Muscle layer of colon (tissue), 2 donors: ENCODE measurements around the gene DNAJB8.

Experiments used
- H3K27ac ChIP-seq: one replicate; pipeline ENCODE4 v1.7.0; 2013; ENCODE audit warnings: low read depth, mild to moderate bottlenecking, low read length, moderate library complexity
- H3K27me3 ChIP-seq, 2 donors: one replicate each; pipeline ENCODE4 v1.7.0; 2013; ENCODE audit warnings: low read length in 2 of 2, mild to moderate bottlenecking in 2 of 2; ENCODE audit not compliant: insufficient read depth in 2 of 2, control insufficient read depth in 1 of 2
- H3K36me3 ChIP-seq: one replicate; pipeline ENCODE4 v1.7.0; 2013; ENCODE audit warnings: mild to moderate bottlenecking, low read length; ENCODE audit not compliant: insufficient read depth
- H3K4me1 ChIP-seq: one replicate; pipeline ENCODE4 v1.7.0; 2013; ENCODE audit warnings: mild to moderate bottlenecking, low read length; ENCODE audit not compliant: insufficient read depth
- H3K4me3 ChIP-seq, 2 donors: one replicate each; pipeline ENCODE4 v1.7.0; 2013; ENCODE audit warnings: low read length in 2 of 2, low read depth in 1 of 2, mild to moderate bottlenecking in 1 of 2, moderate library complexity in 1 of 2
- H3K9ac ChIP-seq: one replicate; pipeline ENCODE4 v1.7.0; 2013; ENCODE audit warnings: low read length
- H3K9me3 ChIP-seq: one replicate; pipeline ENCODE4 v1.7.0; 2013; ENCODE audit warnings: mild to moderate bottlenecking, low read length
- donor health status: abdominal sarcoma.
- donor health status: Adenocarcinoma of cecum.

The DNAJB8 gene

DNA sequence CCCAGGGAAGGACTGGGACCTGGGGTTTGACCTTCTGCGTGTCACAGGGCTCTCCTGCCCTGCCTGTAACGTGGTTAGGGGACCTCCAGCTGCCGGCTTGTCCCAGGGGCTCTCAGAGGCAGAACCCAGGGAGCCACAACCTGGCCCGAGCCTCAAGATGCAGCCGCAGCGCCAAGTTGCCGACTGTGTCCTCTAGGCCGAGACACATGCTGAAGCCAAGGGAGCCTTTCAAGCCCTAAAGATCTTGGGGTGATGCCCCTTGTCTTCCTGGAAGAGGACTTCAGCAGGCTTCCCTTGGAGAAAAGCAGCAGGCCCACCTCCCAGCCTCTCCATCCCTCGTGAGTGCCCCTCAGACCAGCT lies 7.2 kb downstream of the DNAJB8 start:
- no peak overlapping the region for H3K9ac ChIP-seq
- no peaks in the 10 kb centered on the region for H3K4me1 ChIP-seq
- no peak overlapping the region for H3K4me3 ChIP-seq
- H3K9me3 ChIP-seq, result no peaks in the 10 kb centered on the region
- H3K27me3 ChIP-seq, result peaks cover 0 to 10% of the 10 kb centered on the region in 2 donors
- H3K36me3 ChIP-seq, result no peaks in the 10 kb centered on the region
- no peak overlapping the region for H3K27ac ChIP-seq

DNA sequence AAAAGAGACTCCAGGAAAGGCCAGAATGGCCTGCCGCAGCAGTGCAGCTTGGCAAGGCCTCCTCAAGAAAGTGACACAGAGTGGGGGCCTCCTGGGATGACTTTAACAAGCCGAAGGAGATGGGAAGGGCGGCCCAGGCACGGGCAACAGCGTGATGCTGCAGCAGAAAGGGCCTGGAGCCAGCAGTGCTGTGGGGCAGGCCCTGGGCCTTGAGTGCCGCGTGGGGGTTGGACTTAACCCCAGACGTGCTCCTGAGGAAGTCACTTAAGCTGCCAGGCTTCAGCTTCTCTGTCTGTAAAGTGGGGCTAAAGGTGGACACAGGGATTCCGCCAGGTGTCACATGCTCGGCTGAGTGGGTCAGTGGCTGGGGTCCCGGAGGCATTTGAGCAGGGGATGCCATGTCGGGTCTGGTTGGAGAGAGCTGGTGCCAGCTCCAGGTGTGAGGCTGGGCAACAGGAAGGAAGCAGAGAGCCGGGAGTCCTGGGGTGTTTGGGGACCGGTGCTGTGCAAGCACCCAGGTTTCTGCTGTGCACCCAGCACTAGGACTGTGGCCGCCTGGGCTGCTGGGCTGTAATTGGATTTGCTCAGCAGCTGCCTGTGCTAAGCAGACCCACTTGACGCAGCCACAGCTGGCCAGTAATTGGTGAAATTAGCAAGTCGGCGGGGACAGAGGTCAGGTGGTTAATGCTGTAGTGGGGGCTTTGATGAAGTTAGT lies 7.8 kb downstream of the DNAJB8 start:
- no peak overlapping the region for H3K4me3 ChIP-seq
- H3K9me3 ChIP-seq, result no peaks in the 10 kb centered on the region
- peaks cover 0 to 10% of the 10 kb centered on the region in 2 donors for H3K27me3 ChIP-seq
- H3K36me3 ChIP-seq, result no peaks in the 10 kb centered on the region
- no peak overlapping the region for H3K9ac ChIP-seq
- H3K27ac ChIP-seq, result no peak overlapping the region
- H3K4me1 ChIP-seq, result no peaks in the 10 kb centered on the region

DNA sequence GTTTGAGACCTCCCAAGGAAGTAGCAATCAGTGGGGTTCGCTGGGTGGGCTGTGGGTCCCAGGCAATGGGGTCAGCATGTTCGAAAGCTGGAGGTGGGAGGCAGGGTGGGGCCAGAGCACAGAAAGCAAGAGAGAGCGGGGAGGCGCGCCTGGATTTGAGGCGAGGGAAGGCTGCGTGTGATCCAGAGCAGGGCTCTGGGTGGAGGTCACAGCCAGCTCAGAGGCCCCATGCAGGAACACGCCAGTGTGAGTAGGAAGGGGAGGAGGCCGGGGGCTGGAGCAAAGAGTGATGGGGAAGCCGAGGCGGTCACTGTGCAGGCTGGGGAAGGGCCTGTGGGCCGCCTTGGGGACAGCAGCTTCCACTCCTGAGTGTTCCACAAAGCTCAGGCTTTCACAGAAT lies 8.8 kb downstream of the DNAJB8 start:
- no peaks in the 10 kb centered on the region for H3K36me3 ChIP-seq
- H3K27me3 ChIP-seq, result peaks cover 0 to 15% of the 10 kb centered on the region in 2 donors
- H3K4me3 ChIP-seq, result no peak overlapping the region
- H3K27ac ChIP-seq, result no peak overlapping the region
- H3K9me3 ChIP-seq, result no peaks in the 10 kb centered on the region
- no peak overlapping the region for H3K9ac ChIP-seq
- no peaks in the 10 kb centered on the region for H3K4me1 ChIP-seq

DNA sequence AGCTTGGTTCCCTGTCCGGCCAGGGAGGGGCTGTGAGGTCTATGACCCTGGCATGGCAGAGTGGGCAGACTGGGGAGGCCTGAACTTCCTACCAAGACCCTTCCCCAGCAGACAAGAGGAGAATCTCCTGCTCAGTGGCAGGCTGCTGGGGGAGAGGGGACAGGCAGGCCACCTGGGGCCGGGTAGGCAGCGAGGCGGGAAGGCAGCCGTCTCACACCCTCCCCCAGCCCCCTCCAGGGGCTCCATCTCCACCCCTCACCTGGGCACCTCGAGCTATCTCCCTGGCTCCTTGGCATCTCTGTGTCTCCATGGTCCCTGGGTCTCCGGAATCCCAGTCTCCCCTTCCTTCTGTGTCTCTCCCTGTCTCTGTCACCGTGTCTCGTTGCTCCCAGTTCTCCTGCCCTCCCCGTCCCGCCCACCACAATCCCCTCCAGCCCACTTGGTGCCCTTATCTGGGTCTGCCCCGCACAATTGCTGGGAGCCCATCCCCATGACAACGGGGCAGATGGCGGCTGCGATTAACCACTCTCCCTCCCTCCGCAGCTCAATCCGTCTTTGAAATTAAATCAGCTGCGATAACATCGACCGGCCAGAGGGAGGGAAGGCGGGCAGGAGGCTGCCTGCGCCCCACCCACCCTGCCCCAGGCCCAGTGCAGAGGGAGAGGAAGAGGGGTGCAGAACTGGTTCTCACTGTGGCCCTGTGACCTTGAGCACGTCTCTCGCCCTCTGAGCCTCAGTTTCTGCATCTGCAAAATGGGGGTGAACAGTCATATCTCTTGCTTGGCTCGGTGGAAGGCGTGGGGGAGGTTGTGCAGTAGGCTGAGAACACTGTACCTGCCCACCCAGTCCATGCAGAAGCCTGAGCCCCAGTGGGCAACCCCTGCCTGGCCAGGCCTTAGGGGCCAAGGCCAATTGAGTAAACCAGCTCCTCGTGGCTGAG lies 9.6 kb downstream of the DNAJB8 start:
- Histone ChIP-seq H3K4me1 (no peaks in the 10 kb centered on the region), H3K9me3 (no peaks in the 10 kb centered on the region), H3K36me3 (no peaks in the 10 kb centered on the region), H3K9ac (no peak overlapping the region), H3K27me3 (peaks cover 0 to 22% of the 10 kb centered on the region in 2 donors), H3K27ac (no peak overlapping the region), H3K4me3 (no peak overlapping the region)

DNA sequence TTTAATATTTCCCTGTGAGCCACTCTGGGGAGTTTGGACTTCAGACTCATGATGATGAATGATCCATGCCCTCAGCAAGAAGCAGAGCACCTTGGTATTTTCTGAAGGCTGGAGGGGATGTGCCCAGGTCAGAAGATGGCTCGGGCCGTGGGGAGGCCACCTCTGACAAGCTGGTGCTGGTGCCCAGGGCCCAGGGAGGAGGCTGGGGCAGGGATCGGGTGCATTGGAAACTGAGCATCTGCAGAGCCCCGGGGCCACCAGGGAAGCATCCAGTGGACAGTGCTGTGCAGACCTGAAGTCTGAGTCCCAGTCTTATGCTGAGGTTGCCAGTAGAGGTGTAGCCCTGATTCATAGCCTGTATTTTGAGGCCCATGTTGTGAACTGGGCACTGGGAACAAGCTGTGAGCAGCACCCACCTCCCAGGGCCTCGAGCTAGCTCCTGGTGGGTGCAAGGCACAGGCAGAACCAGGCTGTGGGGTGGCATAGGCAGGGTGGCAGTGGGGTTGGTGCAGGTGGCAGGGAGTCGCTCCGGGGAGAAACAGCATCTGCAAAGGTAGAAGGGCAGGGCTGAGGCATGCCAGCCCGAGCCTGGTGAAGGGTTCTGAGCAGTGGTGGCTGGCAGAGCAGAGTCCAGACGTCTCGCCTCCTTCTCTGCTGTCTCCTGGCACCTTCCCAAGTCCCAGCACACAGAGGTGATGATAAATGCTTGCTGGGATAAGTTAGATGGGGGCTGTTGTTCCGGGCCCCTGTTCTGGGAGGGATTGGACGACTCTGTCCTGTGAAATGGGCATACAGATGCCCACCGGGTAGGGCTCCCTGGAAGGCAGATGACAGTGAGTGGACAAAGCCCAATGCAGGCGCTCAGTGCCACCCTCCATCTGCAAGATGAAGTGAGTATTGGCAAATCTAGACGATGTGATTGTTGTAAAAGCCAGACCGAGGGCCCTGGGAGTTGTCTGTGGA lies 10.6 kb downstream of the DNAJB8 start:
- Histone ChIP-seq H3K9ac (no peak overlapping the region), H3K27ac (no peak overlapping the region), H3K36me3 (no peaks in the 10 kb centered on the region), H3K27me3 (peaks cover 0 to 23% of the 10 kb centered on the region in 2 donors), H3K9me3 (no peaks in the 10 kb centered on the region), H3K4me3 (no peak overlapping the region), H3K4me1 (no peaks in the 10 kb centered on the region)

DNA sequence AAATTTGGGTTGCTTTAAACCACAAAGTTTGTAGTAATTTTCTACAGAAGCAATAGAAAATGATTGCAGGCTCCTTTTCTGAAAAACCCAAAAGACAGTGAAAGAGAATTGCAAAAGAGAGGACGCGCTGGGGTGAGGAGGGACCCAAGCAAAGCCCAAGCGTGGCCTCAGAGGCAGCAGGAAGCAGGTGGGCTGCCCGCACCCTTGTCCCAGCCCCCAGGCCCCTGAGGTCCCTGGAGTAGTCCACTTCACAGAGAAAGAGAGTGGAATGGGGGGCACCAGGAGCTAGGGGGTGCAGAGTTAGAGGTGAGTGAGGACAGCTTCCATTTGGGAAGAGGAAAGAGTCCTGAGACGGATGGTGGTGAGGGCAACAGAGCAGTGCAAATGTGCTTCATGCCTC lies 11.6 kb downstream of the DNAJB8 start:
- Histone ChIP-seq H3K9me3 (no peaks in the 10 kb centered on the region), H3K27ac (no peak overlapping the region), H3K4me1 (no peaks in the 10 kb centered on the region), H3K4me3 (no peak overlapping the region), H3K9ac (no peak overlapping the region), H3K36me3 (no peaks in the 10 kb centered on the region), H3K27me3 (peaks cover 0 to 23% of the 10 kb centered on the region in 2 donors)

DNA sequence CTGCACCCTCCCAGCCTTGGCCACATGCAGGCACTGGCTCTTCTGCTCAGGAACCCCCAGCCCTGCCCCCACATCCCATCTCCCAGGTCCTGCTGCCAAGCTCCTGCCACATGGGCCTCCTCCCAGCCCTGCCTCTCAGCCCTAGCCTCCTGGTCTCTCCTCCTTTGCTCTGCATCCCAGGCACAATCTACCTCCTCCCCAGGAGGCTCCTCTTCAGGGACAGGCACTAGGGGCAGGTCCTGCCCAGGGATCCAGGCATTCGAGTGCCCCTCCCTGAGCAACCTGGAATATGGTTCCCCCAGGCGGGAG lies 12.4 kb downstream of the DNAJB8 start:
- no peak overlapping the region for H3K27ac ChIP-seq
- H3K4me3 ChIP-seq, result no peak overlapping the region
- no peaks in the 10 kb centered on the region for H3K9me3 ChIP-seq
- no peak overlapping the region for H3K9ac ChIP-seq
- H3K4me1 ChIP-seq, result no peaks in the 10 kb centered on the region
- no peaks in the 10 kb centered on the region for H3K36me3 ChIP-seq
- peaks cover 0 to 23% of the 10 kb centered on the region in 2 donors for H3K27me3 ChIP-seq

DNA sequence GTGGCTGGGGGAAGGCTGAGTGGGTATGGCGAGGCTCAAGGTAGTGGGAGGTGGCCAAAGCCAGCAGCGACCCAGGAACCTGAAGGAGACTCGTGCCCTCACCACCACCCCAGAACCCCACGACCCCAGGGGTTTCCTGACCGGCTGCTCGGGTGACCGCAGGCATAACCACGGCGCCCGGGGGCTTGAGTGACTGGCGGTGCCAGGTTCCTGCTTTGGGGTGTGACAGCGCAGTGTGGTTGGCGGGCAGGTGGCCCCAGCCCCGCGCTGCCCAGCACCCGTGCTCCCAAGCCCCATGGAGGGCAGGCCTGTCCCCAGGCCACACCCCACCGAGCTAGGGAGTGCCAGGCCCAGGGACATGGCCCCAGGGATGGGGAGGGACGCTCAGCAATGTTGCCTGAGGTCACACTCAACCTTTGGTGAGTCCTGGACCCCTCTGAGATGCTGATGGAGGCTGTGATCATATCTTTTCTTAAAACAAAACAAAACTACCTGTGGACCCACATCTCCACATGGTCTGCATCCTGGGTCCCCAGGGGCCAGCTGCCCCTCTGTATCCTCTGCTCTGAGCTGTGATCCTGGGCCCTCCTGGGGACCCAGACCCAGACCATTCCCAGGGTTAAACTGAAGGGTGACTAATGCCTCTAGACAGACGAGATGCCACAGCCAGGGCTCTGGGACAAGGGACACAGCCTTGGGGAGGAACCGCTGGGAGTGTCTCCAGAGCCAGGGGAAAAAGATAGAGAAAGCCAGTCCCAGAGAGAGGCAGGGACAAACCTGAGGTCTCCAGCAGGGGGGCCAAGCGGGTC lies 13.0 kb downstream of the DNAJB8 start:
- Histone ChIP-seq H3K27ac (no peak overlapping the region), H3K4me3 (no peak overlapping the region), H3K4me1 (no peaks in the 10 kb centered on the region), H3K9ac (no peak overlapping the region), H3K27me3 (peaks cover 0 to 23% of the 10 kb centered on the region in 2 donors), H3K36me3 (no peaks in the 10 kb centered on the region), H3K9me3 (no peaks in the 10 kb centered on the region)

DNA sequence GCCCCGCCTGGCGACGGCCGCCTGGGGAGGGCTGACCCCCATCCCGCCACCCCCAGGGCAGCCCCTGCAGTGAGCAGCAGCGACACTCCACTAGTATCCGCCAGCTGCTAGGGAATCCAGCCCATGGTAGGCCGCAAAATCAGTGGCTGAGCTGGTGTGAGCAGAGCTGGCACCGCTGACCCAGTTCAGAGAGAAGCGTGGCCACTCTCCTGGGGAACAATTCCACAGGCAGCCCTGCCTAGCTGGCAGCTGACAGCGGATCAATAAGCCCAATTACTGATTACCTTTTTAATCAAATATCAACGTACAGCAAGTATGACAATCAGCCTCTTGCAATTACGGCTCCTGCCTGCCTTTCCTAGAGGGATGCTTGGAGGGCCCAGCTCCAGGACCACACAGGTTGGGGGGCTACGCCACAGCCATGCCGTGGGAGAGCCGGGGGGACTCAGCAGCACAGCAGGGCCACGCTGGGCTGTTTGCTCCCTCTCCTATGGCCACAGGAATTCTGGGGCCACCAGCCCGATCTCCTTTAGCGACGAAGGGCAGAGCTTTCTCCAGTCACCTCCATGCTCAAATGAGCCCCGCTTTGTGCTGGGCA lies 13.9 kb downstream of the DNAJB8 start:
- H3K27me3 ChIP-seq, result peaks cover 0 to 23% of the 10 kb centered on the region in 2 donors
- H3K4me1 ChIP-seq, result no peaks in the 10 kb centered on the region
- no peak overlapping the region for H3K4me3 ChIP-seq
- no peak overlapping the region for H3K9ac ChIP-seq
- no peak overlapping the region for H3K27ac ChIP-seq
- no peaks in the 10 kb centered on the region for H3K9me3 ChIP-seq
- no peaks in the 10 kb centered on the region for H3K36me3 ChIP-seq

DNA sequence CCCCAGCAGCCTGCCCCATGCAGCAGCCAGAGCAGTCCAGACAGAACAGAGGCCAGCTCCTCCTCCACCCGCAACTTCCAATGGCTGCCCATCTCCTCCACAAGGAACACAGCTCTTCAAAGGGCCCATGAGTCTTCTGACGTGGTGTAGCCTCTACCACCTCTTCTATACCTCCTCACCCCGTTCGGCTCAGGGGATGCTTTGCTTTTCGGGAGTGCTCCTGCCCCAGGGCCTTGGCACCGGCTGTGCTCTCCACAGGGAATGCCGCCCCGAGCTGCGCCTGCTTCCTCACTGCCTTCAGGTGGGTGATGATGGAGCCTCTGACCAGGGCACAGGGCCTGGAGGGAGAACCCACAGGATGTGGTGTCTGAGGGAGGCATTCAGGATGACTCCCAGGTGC lies 14.6 kb downstream of the DNAJB8 start:
- H3K4me3 ChIP-seq, result no peak overlapping the region
- no peak overlapping the region for H3K9ac ChIP-seq
- no peaks in the 10 kb centered on the region for H3K36me3 ChIP-seq
- H3K9me3 ChIP-seq, result no peaks in the 10 kb centered on the region
- no peak overlapping the region for H3K27ac ChIP-seq
- peaks cover 0 to 23% of the 10 kb centered on the region in 2 donors for H3K27me3 ChIP-seq
- no peaks in the 10 kb centered on the region for H3K4me1 ChIP-seq
